A549 treated with AZD9567 at 1 μM for 4 hours (cell line): Measurements from ENCODE around the gene ALKBH6. TPM values are rescaled to one million over a fixed set of nuclear protein-coding genes. Genes with fewer than 3 reads are reported as not detected.

Experiments
- total RNA-seq: library from RNA; stranded (reverse); fragments of 200-300 nt; extraction: Qiagen RNA extraction; gene quantifications from 5 replicates; pipeline ENCODE4 v1.2.3, GENCODE V29; 2022; ENCODE audit not compliant: insufficient read depth

Gene ALKBH6
- total RNA-seq: 22.8 to 29.3 TPM (median 23.7 TPM) in 5 replicates

GRCh38 chr19:36014012-36014924 is at the start of gene ALKBH6:
ALKBH6 (minus strand) TSS chr19:36014213; CDS start chr19:36013397, 816 bp downstream.

GRCh38 chr19:36054733-36055686 is 41.0 kb upstream of the ALKBH6 start, which contains the start of gene WDR62:
WDR62 (plus strand) TSS chr19:36054897; CDS start chr19:36054972, 75 bp downstream.

DNA sequence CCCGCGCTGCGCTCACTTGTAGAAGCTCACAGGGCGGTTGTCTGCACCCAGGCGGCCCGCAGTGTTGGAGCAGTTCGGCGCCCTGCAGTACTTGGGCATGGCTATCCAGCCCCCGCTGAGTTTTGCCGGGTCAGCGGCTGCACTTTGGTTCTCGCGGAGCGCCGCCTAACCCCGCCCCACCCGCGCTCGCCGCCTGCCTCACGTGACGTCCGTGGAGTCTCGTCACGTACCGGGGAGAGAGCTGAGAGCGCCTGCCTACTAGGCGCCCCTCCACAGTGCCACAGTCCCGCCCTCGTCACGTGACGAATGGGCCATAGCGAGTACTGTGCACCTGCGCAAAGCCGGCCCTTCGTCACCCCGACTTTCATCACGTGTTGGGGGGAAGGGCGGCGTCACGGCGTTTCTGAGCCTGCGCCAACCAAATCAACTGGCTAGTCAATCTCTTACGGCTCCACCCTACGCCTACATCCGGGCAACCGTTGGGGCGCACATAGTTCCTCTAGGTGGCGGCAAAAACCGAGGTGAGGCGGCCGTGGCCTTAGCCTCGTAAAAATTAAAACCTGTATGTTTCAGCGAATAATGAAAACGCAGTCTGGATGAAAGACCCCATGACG is 40.2 kb upstream of the ALKBH6 start, which contains the start of gene THAP8:
Gene THAP8, minus strand, starts transcription at position 167 of the 614 bp plus-strand sequence. Its CDS starts 68 bp downstream, at position 99.

GRCh38 chr19:36032251-36033104 is 18.5 kb upstream of the ALKBH6 start, which contains the start of gene CLIP3:
CLIP3 (minus strand) TSS chr19:36032873; CDS start chr19:36032357, 516 bp downstream.

DNA sequence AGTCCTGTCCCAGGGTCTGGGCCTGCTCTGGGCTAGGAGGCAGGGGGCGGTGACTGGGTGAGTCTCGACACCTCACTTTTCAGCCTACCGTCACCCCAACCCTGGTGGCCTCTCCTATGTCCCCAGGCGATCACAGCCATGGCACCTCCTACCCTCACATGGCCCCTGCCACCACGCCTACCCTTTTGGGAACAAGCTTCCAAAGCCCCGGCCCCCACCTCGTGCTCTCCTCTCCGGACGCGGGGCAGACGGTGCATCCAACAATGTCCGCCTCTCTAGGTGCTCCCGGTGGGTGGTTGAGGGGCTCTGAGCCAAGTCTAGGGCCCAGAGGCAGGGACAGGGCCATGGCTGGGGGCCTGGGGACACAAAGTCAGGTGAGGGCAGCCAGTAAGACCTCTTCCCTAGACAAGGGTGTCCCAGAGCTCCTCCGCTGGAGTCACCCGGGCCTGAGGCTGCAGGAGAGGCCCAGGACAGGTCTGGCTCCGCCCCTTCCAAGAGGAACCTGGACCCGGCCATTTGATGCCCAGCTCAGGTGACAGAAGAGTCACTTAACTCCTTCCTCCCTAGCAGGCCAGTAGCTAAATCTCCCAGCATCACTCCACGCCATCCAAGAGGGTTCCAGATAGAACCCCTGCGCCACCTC is 5.6 kb downstream of the ALKBH6 start, which contains the start of gene SYNE4:
Gene SYNE4, minus strand, starts transcription at position 478 of the 643 bp plus-strand sequence. Its CDS starts 132 bp downstream, at position 346.

DNA sequence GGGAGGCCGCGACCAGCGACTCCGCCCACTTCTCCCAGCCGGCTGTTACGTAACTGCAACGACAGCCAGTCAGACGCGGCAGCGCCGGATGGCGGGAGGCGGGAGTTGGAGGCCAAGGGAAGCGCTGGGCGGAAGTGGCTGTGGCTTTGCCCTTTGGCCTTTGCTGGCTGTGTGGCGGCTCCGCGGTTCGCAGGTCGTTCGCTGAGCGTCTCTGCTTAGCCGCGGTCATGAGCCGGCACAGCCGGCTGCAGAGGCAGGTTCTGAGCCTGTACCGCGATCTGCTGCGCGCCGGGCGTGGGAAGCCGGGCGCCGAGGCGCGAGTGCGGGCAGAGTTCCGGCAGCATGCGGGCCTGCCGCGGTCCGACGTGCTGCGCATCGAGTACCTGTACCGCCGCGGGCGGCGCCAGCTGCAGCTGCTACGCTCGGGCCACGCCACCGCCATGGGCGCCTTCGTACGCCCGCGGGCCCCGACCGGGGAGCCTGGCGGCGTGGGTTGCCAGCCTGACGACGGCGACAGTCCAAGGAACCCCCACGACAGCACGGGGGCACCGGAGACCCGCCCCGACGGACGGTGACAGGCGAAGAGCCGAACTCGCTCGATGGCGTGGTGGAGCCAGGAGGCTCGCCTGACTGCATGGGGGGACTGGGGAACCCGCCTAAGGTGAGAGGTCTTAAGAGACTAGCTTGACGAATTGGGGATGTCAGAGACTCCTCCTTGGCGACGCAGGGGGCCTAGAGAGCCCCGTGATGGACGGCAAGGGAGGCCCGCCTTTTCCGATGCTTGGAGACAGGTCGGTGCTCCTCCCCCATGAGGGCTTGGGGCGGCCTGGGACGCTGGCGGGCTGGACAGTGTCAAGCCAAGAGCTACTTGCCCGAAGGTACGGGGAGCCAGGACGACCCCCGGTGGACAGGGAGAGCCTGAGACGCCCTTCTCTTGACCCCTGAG is 18.7 kb downstream of the ALKBH6 start, which contains the start of gene SDHAF1:
Gene SDHAF1, plus strand, starts transcription at position 141 of the 946 bp plus-strand sequence. Its CDS starts 87 bp downstream, at position 228.

Other genes starting within 250 kb of the ALKBH6 start
- 5.6 to 17.7 TPM (median 8.4 TPM) in 5 replicates for gene ARHGAP33, start 238.6 kb downstream of the ALKBH6 start, total RNA-seq
- 0.22 to 0.40 TPM (median 0.32 TPM) in 4 of 5 replicates, not detected in the other for gene PRODH2, start 201.4 kb downstream of the ALKBH6 start, total RNA-seq
- gene NPHS1, start 161.7 kb downstream of the ALKBH6 start, total RNA-seq: 0.47 to 0.70 TPM (median 0.57 TPM) in 4 of 5 replicates, not detected in the other
- gene KIRREL2, start 157.3 kb downstream of the ALKBH6 start, total RNA-seq: 0.39 to 0.61 TPM (median 0.49 TPM) in 4 of 5 replicates, not detected in the other
- gene APLP1, start 145.6 kb downstream of the ALKBH6 start, total RNA-seq: 58.7 to 97.2 TPM (median 91.0 TPM) in 5 replicates
- gene NFKBID, start 113.7 kb downstream of the ALKBH6 start, total RNA-seq: 3.0 to 9.9 TPM (median 8.2 TPM) in 5 replicates
- gene HCST, start 111.7 kb downstream of the ALKBH6 start, total RNA-seq: 0.25 to 0.67 TPM (median 0.50 TPM) in 4 of 5 replicates, not detected in the other
- 0.17 TPM in 1 of 5 replicates, not detected in the others for gene TYROBP, start 105.9 kb downstream of the ALKBH6 start, total RNA-seq
- gene LRFN3, start 77.8 kb downstream of the ALKBH6 start, total RNA-seq: 14.2 to 23.4 TPM (median 21.3 TPM) in 5 replicates
- gene SDHAF1, start 19.0 kb downstream of the ALKBH6 start, total RNA-seq: 25.6 to 52.9 TPM (median 51.2 TPM) in 5 replicates
- gene SYNE4, start 5.4 kb downstream of the ALKBH6 start, total RNA-seq: 0.20 to 0.43 TPM (median 0.23 TPM) in 4 of 5 replicates, not detected in the other
- gene CLIP3, start 18.7 kb upstream of the ALKBH6 start, total RNA-seq: 1.0 to 1.4 TPM (median 1.2 TPM) in 4 of 5 replicates, not detected in the other
- gene THAP8, start 40.1 kb upstream of the ALKBH6 start, total RNA-seq: 7.1 to 7.9 TPM (median 7.8 TPM) in 5 replicates
- 20.3 to 30.6 TPM (median 28.8 TPM) in 5 replicates for gene WDR62, start 40.7 kb upstream of the ALKBH6 start, total RNA-seq
- 0.40 to 0.67 TPM (median 0.46 TPM) in 4 of 5 replicates, not detected in the other for gene OVOL3, start 96.9 kb upstream of the ALKBH6 start, total RNA-seq
- 242 to 283 TPM (median 265 TPM) in 5 replicates for gene POLR2I, start 100.7 kb upstream of the ALKBH6 start, total RNA-seq
- 467 to 588 TPM (median 565 TPM) in 5 replicates for gene TBCB, start 101.3 kb upstream of the ALKBH6 start, total RNA-seq
- 1,458 to 2,233 TPM (median 2,086 TPM) in 5 replicates for gene CAPNS1, start 125.9 kb upstream of the ALKBH6 start, total RNA-seq
- not detected in 5 replicates for gene COX7A1, start 138.2 kb upstream of the ALKBH6 start, total RNA-seq
- 3.0 to 4.5 TPM (median 4.0 TPM) in 5 replicates for gene ZNF565, start 200.5 kb upstream of the ALKBH6 start, total RNA-seq
- 109 to 148 TPM (median 112 TPM) in 5 replicates for gene ZNF146, start 200.9 kb upstream of the ALKBH6 start, total RNA-seq